ENCODE data around the gene RACGAP1. TPM values are rescaled to one million over a fixed set of nuclear protein-coding genes. Genes with fewer than 3 reads are reported as not detected.

RACGAP1 gene
- total and polyA plus RNA-seq, 3 donors from 2014 or later, result 48.1 to 118 (median 60.6) TPM

DNA sequence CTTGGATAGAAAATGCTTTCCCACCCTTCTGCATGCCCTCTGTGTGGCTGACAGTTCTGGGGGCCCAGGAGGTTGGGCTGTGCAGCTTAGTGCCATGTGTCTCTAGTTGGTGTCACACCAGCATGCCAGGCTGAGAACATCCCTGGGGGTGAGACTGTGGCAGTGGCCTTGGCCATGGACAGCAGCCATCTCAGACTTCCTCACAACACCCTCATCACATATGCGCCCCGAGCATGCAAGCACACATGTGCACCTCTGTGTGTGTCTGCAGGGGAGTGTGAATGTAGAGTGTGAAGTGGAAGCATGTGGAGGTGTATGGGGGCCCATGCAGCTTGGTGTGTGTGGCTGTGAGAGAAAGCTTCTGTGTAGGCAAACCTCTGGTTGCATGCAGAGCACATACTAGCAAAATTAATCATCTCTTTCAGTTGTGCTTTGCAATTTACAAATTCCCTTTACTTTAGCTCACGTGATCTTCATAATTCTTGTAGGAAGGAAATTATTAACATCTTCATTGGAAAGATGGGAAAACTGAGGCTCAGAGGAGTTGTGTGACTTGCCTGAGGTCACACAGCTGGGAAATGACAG, 40.5 kb upstream of the RACGAP1 start:
- H3K36me3 ChIP-seq (ENCODE audit: low read depth, missing control alignments), result no peaks in the 10 kb centered on the region
- TF ChIP-seq CTCF (IDR thresholded peaks at IDR 0.05) (no peak), POLR2A (IDR thresholded peaks at IDR 0.05) (no peak)
- H3K27ac ChIP-seq, result no peak overlapping the region
- intact Hi-C loops (cut with DNase I; ENCODE audit: low total_unique reads), result loop anchor here (10.0 kb wide), 1 partner anchor 201 kb away; no protein-coding TSS in a partner anchor
- DNase-seq, result no peak
- no peaks in the 10 kb centered on the region for H3K4me1 ChIP-seq
- 88 to 95% methylated on average over 3 of the region's 3 CpGs for WGBS, 2 donors
- no peaks in the 10 kb centered on the region for H3K27me3 ChIP-seq
- no peak overlapping the region for H3K4me3 ChIP-seq
- H3K9me3 ChIP-seq, result no peaks in the 10 kb centered on the region

DNA sequence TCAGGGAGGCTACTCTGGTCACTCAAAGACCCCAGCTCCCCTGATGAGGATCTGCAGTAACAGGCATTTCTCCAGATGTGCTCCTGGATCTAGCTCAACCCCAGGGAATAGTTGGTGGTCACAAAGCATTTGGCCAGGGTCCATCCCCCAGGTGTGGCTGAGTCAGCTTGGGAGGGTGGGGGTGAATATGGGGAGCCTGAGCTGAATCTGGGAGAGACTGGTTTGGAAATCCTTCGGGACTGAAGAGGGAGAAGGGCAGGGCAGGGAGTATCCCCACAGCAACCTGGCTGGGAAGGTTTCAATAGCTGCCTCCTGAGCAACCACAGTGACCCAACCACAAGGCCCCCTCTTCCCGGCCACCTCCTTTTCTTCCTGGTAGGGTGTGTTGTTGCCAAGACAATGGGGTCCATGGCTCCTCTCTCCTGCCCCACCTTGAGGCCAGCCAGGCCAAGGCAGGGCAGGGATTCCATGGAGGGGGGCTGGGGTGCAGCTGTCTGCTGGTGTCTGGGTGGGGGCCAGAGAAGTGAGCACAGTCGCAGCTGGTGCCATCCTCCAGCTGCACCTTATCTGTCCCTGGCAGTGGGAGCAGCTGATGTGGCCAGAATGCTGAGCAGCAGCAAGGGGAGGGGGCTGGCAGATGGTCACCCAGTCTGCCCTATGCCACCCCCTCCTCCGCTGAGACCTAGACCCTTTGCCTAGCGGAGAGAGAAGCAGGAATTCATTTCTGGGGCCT, 37.6 kb upstream of the RACGAP1 start:
- H3K4me3 ChIP-seq, result no peak overlapping the region
- no peak for DNase-seq
- H3K27ac ChIP-seq, result no peak overlapping the region
- H3K27me3 ChIP-seq, result no peaks in the 10 kb centered on the region
- peaks cover 3% of the 10 kb centered on the region for H3K4me1 ChIP-seq
- H3K9me3 ChIP-seq, result no peaks in the 10 kb centered on the region
- TF ChIP-seq CTCF (IDR thresholded peaks at IDR 0.05), result no peak
- TF ChIP-seq POLR2A (IDR thresholded peaks at IDR 0.05), result no peak
- no peaks in the 10 kb centered on the region for H3K36me3 ChIP-seq (ENCODE audit: low read depth, missing control alignments)
- 83 to 89% methylated on average over 4 to 5 of the region's 5 CpGs for WGBS, 2 donors
- intact Hi-C loops (cut with DNase I; ENCODE audit: low total_unique reads), result loop anchor here (10.0 kb wide), 1 partner anchor 198 kb away; no protein-coding TSS in a partner anchor

- 68 to 78% methylated on average over 3 to 6 of the region's 6 CpGs for WGBS, 2 donors
These were observed 36.8 kb upstream of the RACGAP1 start for GRCh38 chr12:50061946-50062686.

GRCh38 chr12:50061171-50061570, 35.9 kb upstream of the RACGAP1 start:
- Histone ChIP-seq H3K27me3 (no peaks in the 10 kb centered on the region), H3K4me3 (no peak overlapping the region), H3K27ac (no peak overlapping the region), H3K36me3 (ENCODE audit: low read depth, missing control alignments) (no peaks in the 10 kb centered on the region), H3K4me1 (peaks cover 14% of the 10 kb centered on the region), H3K9me3 (no peaks in the 10 kb centered on the region)
- DNase-seq, result no peak
- TF ChIP-seq POLR2A (IDR thresholded peaks at IDR 0.05) (no peak), CTCF (IDR thresholded peaks at IDR 0.05) (no peak)
- intact Hi-C loops (cut with DNase I; ENCODE audit: low total_unique reads), result loop anchor here (10.0 kb wide), 1 partner anchor 196 kb away; no protein-coding TSS in a partner anchor
- WGBS, 2 donors, result 93% methylated on average over 2 of the region's 2 CpGs

More at GRCh38 chr12:50061946-50062686, 36.8 kb upstream of the RACGAP1 start:
- no peak for DNase-seq
- Histone ChIP-seq H3K36me3 (ENCODE audit: low read depth, missing control alignments) (no peaks in the 10 kb centered on the region), H3K4me3 (no peak overlapping the region), H3K27ac (no peak overlapping the region), H3K27me3 (no peaks in the 10 kb centered on the region), H3K9me3 (no peaks in the 10 kb centered on the region), H3K4me1 (peaks cover 5% of the 10 kb centered on the region)
- no peak for TF ChIP-seq CTCF (IDR thresholded peaks at IDR 0.05)
- TF ChIP-seq POLR2A (IDR thresholded peaks at IDR 0.05), result no peak
- intact Hi-C loops (cut with DNase I; ENCODE audit: low total_unique reads), result loop anchor here (10.0 kb wide), 1 partner anchor 197 kb away; no protein-coding TSS in a partner anchor

All from testis (tissue), 3 donors.